Progenitor cell of endocrine pancreas (in vitro differentiated cells): ENCODE results near the gene NFIC. TPM values are rescaled to one million over a fixed set of nuclear protein-coding genes. Genes with fewer than 3 reads are reported as not detected.

Source experiments
- DNase-seq: peaks from one replicate; pipeline ENCODE4 v3.0.0; 2021; ENCODE audit warnings: low spot score; ENCODE audit not compliant: unreplicated experiment
- H3K27ac Mint-ChIP-seq: 2 replicates; pipeline ENCODE4 v1.8.0; 2021; ENCODE audit warnings: mild to moderate bottlenecking, moderate library complexity, mixed read lengths
- H3K27me3 Mint-ChIP-seq: 2 replicates; pipeline ENCODE4 v1.8.0; 2021; ENCODE audit warnings: mixed read lengths
- H3K36me3 Mint-ChIP-seq: 2 replicates; pipeline ENCODE4 v1.8.0; 2022; ENCODE audit warnings: mixed read lengths; ENCODE audit not compliant: insufficient read depth
- H3K4me1 Mint-ChIP-seq: 2 replicates; pipeline ENCODE4 v1.8.0; 2021; ENCODE audit warnings: low read depth, mixed read lengths
- H3K4me3 Mint-ChIP-seq: 2 replicates; pipeline ENCODE4 v1.8.0; 2021; ENCODE audit warnings: low read depth, mild to moderate bottlenecking, moderate library complexity, mixed read lengths
- H3K9me3 Mint-ChIP-seq: 2 replicates; pipeline ENCODE4 v1.8.0; 2021; ENCODE audit warnings: low read depth, mixed read lengths
- CTCF ChIP-seq: fragments of 200-600 bp; sonication (generic); IDR thresholded peaks from one replicate; pipeline ENCODE4 v1.5.0; 2021; ENCODE audit warnings: antibody characterized with exemption, mild to moderate bottlenecking; ENCODE audit not compliant: unreplicated experiment
- total RNA-seq: library from RNA; stranded (reverse); gene quantifications from 2 replicates; pipeline ENCODE4 v1.2.1, GENCODE V29; 2021

The NFIC gene
- total RNA-seq, 1 donor from 2014 or later: 6.8 TPM

- no peak overlapping the region for H3K4me3 Mint-ChIP-seq
- peaks cover 39% of the 10 kb centered on the region for H3K27me3 Mint-ChIP-seq
- no peaks in the 10 kb centered on the region for H3K9me3 Mint-ChIP-seq
- no peak overlapping the region for H3K27ac Mint-ChIP-seq
- TF ChIP-seq CTCF: no peak
- H3K36me3 Mint-ChIP-seq: no peaks in the 10 kb centered on the region
- no peak for DNase-seq
- no peaks in the 10 kb centered on the region for H3K4me1 Mint-ChIP-seq
These were observed 44.7 kb upstream of the NFIC start for GRCh38 chr19:3321696-3322095.

- H3K4me3 Mint-ChIP-seq: no peak overlapping the region
- DNase-seq: no peak
- no peaks in the 10 kb centered on the region for H3K4me1 Mint-ChIP-seq
- H3K36me3 Mint-ChIP-seq: no peaks in the 10 kb centered on the region
- H3K27ac Mint-ChIP-seq: no peak overlapping the region
- H3K9me3 Mint-ChIP-seq: no peaks in the 10 kb centered on the region
- H3K27me3 Mint-ChIP-seq: peaks cover 42% of the 10 kb centered on the region
- TF ChIP-seq CTCF: no peak
These were observed 44.0 kb upstream of the NFIC start for GRCh38 chr19:3322199-3322978.

- no peak overlapping the region for H3K27ac Mint-ChIP-seq
These were observed 43.4 kb upstream of the NFIC start for GRCh38 chr19:3323026-3323425.

GRCh38 chr19:3323658-3324057 lies 42.7 kb upstream of the NFIC start:
- H3K4me1 Mint-ChIP-seq: no peaks in the 10 kb centered on the region
- no peak overlapping the region for H3K4me3 Mint-ChIP-seq
- TF ChIP-seq CTCF: no peak
- no peak for DNase-seq
- H3K9me3 Mint-ChIP-seq: no peaks in the 10 kb centered on the region
- no peak overlapping the region for H3K27ac Mint-ChIP-seq
- H3K36me3 Mint-ChIP-seq: no peaks in the 10 kb centered on the region
- H3K27me3 Mint-ChIP-seq: peaks cover 41% of the 10 kb centered on the region

More at GRCh38 chr19:3323026-3323425, 43.4 kb upstream of the NFIC start:
- TF ChIP-seq CTCF: no peak
- peaks cover 42% of the 10 kb centered on the region for H3K27me3 Mint-ChIP-seq
- no peak overlapping the region for H3K4me3 Mint-ChIP-seq
- H3K4me1 Mint-ChIP-seq: no peaks in the 10 kb centered on the region
- no peaks in the 10 kb centered on the region for H3K9me3 Mint-ChIP-seq
- H3K36me3 Mint-ChIP-seq: no peaks in the 10 kb centered on the region
- no peak for DNase-seq

GRCh38 chr19:3324405-3324856 lies 42.0 kb upstream of the NFIC start:
- no peak overlapping the region for H3K27ac Mint-ChIP-seq
- H3K36me3 Mint-ChIP-seq: no peaks in the 10 kb centered on the region
- no peaks in the 10 kb centered on the region for H3K4me1 Mint-ChIP-seq
- no peaks in the 10 kb centered on the region for H3K9me3 Mint-ChIP-seq
- TF ChIP-seq CTCF: peak; percentile 69
- DNase-seq: peak; percentile 57
- H3K4me3 Mint-ChIP-seq: no peak overlapping the region
- peaks cover 44% of the 10 kb centered on the region for H3K27me3 Mint-ChIP-seq
